ENCODE measurements around the gene DPH1.

The DPH1 gene

DNA sequence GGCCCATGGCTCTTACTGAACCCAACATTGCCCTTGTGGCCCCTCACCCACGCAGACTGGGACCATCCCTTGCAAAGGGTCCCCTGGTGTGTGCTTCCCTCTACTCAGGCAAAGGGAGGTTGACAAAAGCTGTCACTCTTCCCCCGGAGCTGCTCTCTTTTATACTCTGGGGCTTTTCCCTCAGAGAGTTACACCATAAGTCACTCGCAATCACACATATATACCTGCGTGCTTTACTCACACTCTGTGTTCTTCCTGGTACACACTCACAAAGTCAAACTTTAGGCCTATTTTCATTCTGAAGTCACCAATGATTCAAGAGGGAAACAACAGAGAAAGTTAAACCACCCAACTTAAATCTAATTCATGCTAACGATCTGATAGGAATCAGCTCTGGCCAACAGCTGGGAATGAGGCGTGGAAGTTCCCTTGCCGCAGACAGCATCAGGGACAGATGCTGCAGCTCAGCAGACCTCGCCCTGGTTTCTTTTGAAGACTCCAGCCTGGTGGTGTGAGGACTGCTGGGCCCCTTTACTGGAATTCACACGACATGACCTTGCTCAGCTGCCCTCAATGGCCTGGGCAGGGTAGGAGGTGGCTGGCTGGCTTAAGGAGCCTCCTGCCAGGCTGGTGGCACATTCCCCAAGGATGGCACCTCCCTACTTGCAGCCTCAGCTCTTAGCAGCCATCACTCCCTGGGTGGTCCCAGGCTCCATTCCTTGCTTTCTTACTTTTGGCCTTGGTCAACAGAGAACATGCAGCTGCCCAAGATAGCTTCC lies 52.2 kb downstream of the DPH1 start:
- FAIRE-seq = no peak

DNA sequence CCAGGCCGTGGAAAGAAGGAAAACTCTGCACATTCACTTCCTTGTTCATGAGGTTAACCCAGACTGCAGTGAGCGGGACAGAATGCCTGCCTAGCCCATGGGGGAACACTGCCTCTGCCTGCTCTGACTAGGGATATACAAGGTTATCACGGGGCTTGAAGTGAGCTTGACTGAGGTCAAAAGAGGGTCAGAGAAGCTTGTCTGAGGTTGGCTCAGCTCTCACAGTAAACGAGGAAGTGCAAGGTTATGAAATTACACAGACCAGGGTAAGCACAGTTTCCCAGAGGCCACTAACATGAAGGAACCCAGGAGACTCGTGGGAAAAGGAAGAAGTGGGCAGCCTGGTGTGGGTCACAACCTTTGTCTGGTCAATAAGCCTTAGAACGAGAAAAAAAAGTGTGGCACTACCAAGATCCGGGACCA lies 53.7 kb downstream of the DPH1 start:
- no peak for FAIRE-seq

DNA sequence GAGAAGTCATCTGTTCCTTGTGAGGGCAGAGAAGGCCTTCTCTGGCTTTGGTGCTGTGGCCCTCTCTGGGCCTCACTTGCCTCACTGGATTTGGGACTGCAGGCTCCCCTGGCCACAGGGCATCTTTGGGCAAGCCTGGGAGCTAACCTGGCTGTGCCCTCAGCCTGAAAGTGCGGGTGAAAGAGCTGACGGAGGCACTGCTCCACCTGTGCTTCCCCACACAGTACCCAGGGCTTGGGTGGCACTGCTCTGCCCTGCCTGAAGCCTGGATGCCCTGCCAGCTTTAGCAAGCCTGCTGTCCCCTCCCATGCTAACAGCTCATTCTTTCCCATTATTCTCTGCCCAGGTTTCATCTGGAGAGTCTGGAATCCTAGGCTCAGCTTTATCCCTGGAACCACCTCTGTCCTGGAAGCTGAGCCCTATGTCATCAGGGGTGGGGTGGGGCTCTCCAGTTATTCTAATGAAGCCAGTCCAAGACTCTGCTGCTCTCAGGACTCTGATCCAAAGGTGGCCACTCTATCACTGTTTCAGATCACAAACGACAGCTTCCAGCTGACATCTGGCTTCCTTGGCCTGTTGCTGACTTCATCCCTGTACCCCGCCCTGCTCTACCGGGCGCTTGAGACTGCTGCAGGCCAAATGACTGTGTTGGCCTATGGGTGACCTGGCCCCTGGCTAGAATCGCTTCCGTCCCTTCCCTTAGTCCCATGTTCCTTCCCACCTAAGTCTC lies 54.2 kb downstream of the DPH1 start:
- no peak for FAIRE-seq

- no peak for FAIRE-seq
Observed at GRCh38 chr17:2084766-2085647, 55.1 kb downstream of the DPH1 start.

DNA sequence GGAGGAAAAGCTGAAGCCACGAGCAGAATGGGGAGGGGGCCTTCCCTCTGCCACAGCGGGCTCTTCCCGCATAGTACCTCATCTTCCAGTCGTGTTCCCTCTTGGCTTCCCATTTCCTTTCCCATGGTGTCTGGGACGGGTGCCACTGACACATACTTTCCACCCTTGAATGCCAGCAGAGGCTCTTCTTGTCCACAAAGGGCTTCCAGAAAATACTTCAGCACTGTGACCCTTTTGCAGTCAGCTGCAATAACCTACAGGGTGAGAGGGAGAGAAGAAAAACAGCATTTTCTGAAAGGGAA lies 55.6 kb downstream of the DPH1 start:
- FAIRE-seq = no peak

DNA sequence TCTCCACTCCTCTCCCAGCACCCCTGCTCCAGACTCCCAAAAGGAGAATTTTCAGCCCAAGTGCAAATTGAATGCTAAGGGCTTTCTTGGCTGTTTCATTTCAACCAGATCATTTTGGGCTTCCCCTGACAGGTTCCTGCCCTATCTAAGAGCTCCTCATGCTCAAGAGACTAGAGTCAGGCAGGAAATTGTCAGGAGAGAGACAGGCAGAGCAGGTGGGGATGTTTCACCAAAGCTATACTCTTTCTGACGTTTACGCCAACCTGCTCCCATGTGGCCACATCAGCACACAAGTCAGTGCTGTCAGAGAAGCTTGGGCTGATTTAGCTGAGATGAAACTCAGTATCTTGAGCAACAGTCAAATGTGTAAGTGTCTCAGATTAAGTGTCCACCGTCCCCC lies 56.4 kb downstream of the DPH1 start:
- FAIRE-seq = no peak

- FAIRE-seq = no peak
Observed at GRCh38 chr17:2087597-2088211, 57.8 kb downstream of the DPH1 start.

DNA sequence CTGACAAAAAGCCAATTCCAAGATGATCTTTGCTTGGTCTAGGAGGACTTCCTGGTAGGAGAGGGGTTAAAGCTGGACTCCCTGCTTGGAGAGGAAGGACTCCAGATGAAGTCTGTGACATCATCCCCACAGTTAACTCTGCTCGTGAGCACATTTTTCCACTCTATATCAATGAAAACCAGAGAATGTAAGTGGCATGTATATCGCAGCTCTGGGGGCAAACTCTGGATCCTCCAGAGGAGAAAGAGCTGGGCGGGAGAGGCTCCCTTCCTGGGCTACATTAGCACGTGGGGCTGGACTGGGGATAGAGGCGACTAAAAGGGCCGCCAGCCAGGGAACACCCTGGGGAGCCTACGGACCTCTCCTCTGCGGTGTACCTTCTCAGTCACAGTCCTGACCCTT lies 59.1 kb downstream of the DPH1 start:
- FAIRE-seq = no peak

GRCh38 chr17:2090210-2090641 lies 60.3 kb downstream of the DPH1 start:
- no peak for FAIRE-seq

GRCh38 chr17:2090804-2091534 lies 61.0 kb downstream of the DPH1 start:
- peak; percentile 85 for FAIRE-seq

DNA sequence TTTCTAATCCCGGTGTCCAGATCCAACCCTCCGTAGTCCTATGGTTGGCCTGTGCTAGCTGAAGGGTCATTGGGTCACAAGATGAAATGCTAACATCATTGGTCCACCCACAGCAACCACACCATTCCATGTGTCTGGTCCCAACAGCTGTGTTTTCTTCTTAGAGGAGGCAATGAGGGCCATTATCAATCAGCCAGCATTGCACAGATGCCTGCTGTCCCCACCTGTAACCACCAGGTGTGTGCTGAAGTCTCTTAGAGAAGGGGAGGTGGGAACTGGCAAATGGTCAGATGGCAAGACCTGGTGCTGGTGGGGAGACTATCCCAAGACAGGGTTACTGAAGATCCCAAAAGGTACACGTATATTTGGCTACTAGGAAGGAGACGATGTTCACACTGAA lies 62.3 kb downstream of the DPH1 start:
- FAIRE-seq = no peak

- no peak for FAIRE-seq
Observed at GRCh38 chr17:2093349-2093748, 63.4 kb downstream of the DPH1 start.

All from endometrium (tissue), 2 donors.